HepG2 (cell line): Measurements from ENCODE around the gene IBA57. TPM values are rescaled to one million over a fixed set of nuclear protein-coding genes. Genes with fewer than 3 reads are reported as not detected.
A peak's percentile ranks its signal among the peaks of the same experiment; 100 is the strongest.

Source experiments
- AGO2 ChIP-seq: fragments of 200-400 bp; formaldehyde crosslinking; optimal IDR thresholded peaks from 2 replicates; pipeline ENCODE3; 2017; ENCODE audit warnings: mild to moderate bottlenecking, low read depth, low read length, moderate library complexity
- CREM ChIP-seq, 2 experiments: sonication (generic) in 1 of 2; formaldehyde crosslinking in 1 of 2; IDR thresholded peaks; 2 replicates each; pipeline versions ENCODE4 v1.4.0 to v1.6.1; 2016 to 2020; ENCODE audit warnings: antibody characterized with exemption in 1 of 2, mild to moderate bottlenecking in 1 of 2, missing genetic modification reagents in 1 of 2
- FOXA3 ChIP-seq: IDR thresholded peaks from 2 replicates; pipeline ENCODE4 v1.6.1; 2016; ENCODE audit warnings: missing genetic modification reagents, missing compliant biosample characterization
- MXD1 ChIP-seq: sonication (generic); formaldehyde crosslinking; IDR thresholded peaks from 2 replicates; pipeline ENCODE4 v1.4.0; 2020; ENCODE audit warnings: mild to moderate bottlenecking, missing genetic modification reagents
- PAX8 ChIP-seq: sonication (generic); formaldehyde crosslinking; IDR thresholded peaks from 2 replicates; pipeline ENCODE4 v1.8.0; 2022; ENCODE audit warnings: mild to moderate bottlenecking, missing genetic modification reagents, borderline replicate concordance
- PCBP1 ChIP-seq: fragments of 200-400 bp; formaldehyde crosslinking; IDR thresholded peaks from 2 replicates; pipeline ENCODE4 v1.6.1; 2017; ENCODE audit warnings: mild to moderate bottlenecking, low read depth, low read length, borderline replicate concordance
- RBM39 ChIP-seq: fragments of 200-400 bp; formaldehyde crosslinking; IDR thresholded peaks from one replicate; pipeline ENCODE4 v1.6.1; 2018; ENCODE audit warnings: antibody characterized with exemption, mild to moderate bottlenecking, low read depth, low read length; ENCODE audit not compliant: poor library complexity, severe bottlenecking
- RNF2 ChIP-seq: fragments of 450-650 bp; conservative IDR thresholded peaks from 2 replicates; pipeline ENCODE4 v1.6.1; 2016; ENCODE audit warnings: low read depth
- SNAI1 ChIP-seq: sonication (generic); formaldehyde crosslinking; IDR thresholded peaks from 2 replicates; pipeline ENCODE4 v1.5.0; 2020; ENCODE audit warnings: mild to moderate bottlenecking, missing genetic modification reagents, borderline replicate concordance
- TAF1 ChIP-seq: sonication (generic); formaldehyde crosslinking; IDR thresholded peaks from 2 replicates; pipeline ENCODE4 v1.4.0; 2020; ENCODE audit warnings: missing genetic modification reagents
- ZFP91 ChIP-seq: sonication (generic); formaldehyde crosslinking; IDR thresholded peaks from 2 replicates; pipeline ENCODE4 v1.9.0; 2022; ENCODE audit warnings: missing genetic modification reagents, mild to moderate bottlenecking, borderline replicate concordance
- ZNF235 ChIP-seq: sonication (generic); formaldehyde crosslinking; IDR thresholded peaks from 2 replicates; pipeline ENCODE4 v1.8.1; 2023; ENCODE audit warnings: mild to moderate bottlenecking, missing genetic modification reagents, borderline replicate concordance
- ZNF282 ChIP-seq: fragments of 450-650 bp; IDR thresholded peaks from 2 replicates; pipeline ENCODE4 v1.6.1; 2018; ENCODE audit not compliant: partially characterized antibody
- ZNF343 ChIP-seq: sonication (generic); formaldehyde crosslinking; IDR thresholded peaks from 2 replicates; pipeline ENCODE4 v1.4.0; 2020; ENCODE audit warnings: mild to moderate bottlenecking, missing genetic modification reagents
- ZNF350 ChIP-seq: sonication (generic); formaldehyde crosslinking; IDR thresholded peaks from 2 replicates; pipeline ENCODE4 v1.4.0; 2020; ENCODE audit warnings: mild to moderate bottlenecking, low read depth, missing genetic modification reagents, borderline replicate concordance
- ZNF354B ChIP-seq: sonication (generic); formaldehyde crosslinking; IDR thresholded peaks from 2 replicates; pipeline ENCODE4 v1.8.0; 2022; ENCODE audit warnings: mild to moderate bottlenecking, missing genetic modification reagents
- ZNF839 ChIP-seq: sonication (generic); formaldehyde crosslinking; IDR thresholded peaks from 2 replicates; pipeline ENCODE4 v1.4.0; 2020; ENCODE audit warnings: missing genetic modification reagents, mild to moderate bottlenecking, borderline replicate concordance
- polyA plus RNA-seq, 8 experiments: library from polyadenylated mRNA; depleted of rRNA in 3 of 8; stranded (reverse) in 7 of 8; unstranded in 1 of 8; fragments of >200 nt; fragmentation: Illumina TruSeq in 4 of 8; extraction: Trizol in 4 of 8; gene quantifications; 2 replicates each; pipeline versions ENCODE4 v1.2.1 to v1.2.3, GENCODE V29; 2011 to 2016; ENCODE audit warnings: low read depth in 4 of 8, missing spikeins in 1 of 8, mixed read lengths in 1 of 8; ENCODE audit not compliant: insufficient read depth in 1 of 8
- total RNA-seq, 5 experiments: library from RNA; depleted of rRNA; stranded (reverse); fragments of >200 nt; fragmentation: Illumina TruSeq; extraction: Trizol; gene quantifications; 2 replicates each; pipeline ENCODE4 v1.2.3, GENCODE V29; 2016; ENCODE audit warnings: low read depth in 1 of 5
- TF ChIP-seq, protein P1 (sequence below): sonication (generic); formaldehyde crosslinking; IDR thresholded peaks from 2 replicates; pipeline ENCODE4 v1.4.0; 2020; ENCODE audit warnings: missing genetic modification reagents

Gene IBA57
- total and polyA plus RNA-seq, 2 of the 13 experiments (the other 11 are each of a cell fraction or from before 2014, with no cell fraction given) = 2.3 to 10.2 TPM

GRCh38 chr1:228150120-228150460 lies 15.5 kb upstream of the IBA57 start (continued):
- no peak for TF ChIP-seq PCBP1
- no peak for TF ChIP-seq ZNF282
- no peak for TF ChIP-seq FOXA3
- TF ChIP-seq, protein P1, sequence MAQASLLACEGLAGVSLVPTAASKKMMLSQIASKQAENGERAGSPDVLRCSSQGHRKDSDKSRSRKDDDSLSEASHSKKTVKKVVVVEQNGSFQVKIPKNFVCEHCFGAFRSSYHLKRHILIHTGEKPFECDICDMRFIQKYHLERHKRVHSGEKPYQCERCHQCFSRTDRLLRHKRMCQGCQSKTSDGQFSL (CRISPR knock-in tag) = peak; percentile 72; the same call in 1 of the 2 replicates
- peak; percentile 81 for TF ChIP-seq AGO2
- TF ChIP-seq RNF2 = no peak
- TF ChIP-seq ZFP91 (CRISPR knock-in tag) = 0 out of 2 replicates have a peak, but pooled peaks have one; percentile 62
- TF ChIP-seq ZNF839 (CRISPR knock-in tag) = 0 out of 2 replicates have a peak, but pooled peaks have one; percentile 22
- no peak for TF ChIP-seq ZNF343 (CRISPR knock-in tag)
- no peak for TF ChIP-seq ZNF354B (CRISPR knock-in tag)
- TF ChIP-seq MXD1 = no peak
- peak; percentile 52; the same call in 1 of the 2 replicates for TF ChIP-seq ZNF350 (CRISPR knock-in tag)
- TF ChIP-seq SNAI1 (CRISPR knock-in tag) = peak; percentile 90
- TF ChIP-seq RBM39 = peak; percentile 57
- 0 out of 2 replicates have a peak, but pooled peaks have one; percentile 37 for TF ChIP-seq ZNF235 (CRISPR knock-in tag)
- 0 out of 2 replicates have a peak, but pooled peaks have one; percentile 9 for TF ChIP-seq TAF1
- peak; percentile 50; the same call in 1 of the 2 replicates for TF ChIP-seq PAX8
- 0 out of 2 replicates have a peak, but pooled peaks have one; percentile 20 for TF ChIP-seq CREM (IDR thresholded peaks at IDR 0.05)
- TF ChIP-seq CREM (CRISPR knock-in tag; IDR thresholded peaks at IDR 0.05) = no peak
